ENCODE measurements around the gene ZIC2. TPM values are rescaled to one million over a fixed set of nuclear protein-coding genes. Genes with fewer than 3 reads are reported as not detected.

ZIC2 gene
- total and polyA plus RNA-seq, 2 of the 8 experiments (the other 6 are each of a cell fraction or from before 2014, with no cell fraction given) = 53.2 to 372 TPM

- Histone ChIP-seq H2BK120ac (replicated peaks; ENCODE audit: low read depth, low read length) (no peak overlapping the region), H3K14ac (ENCODE audit: insufficient read length) (no peak overlapping the region), H4K20me1 (replicated peaks in 1 of 2; ENCODE audit: control insufficient read depth in 1 of 2, insufficient read depth in 2 of 2, low read length in 2 of 2) (no peaks in the 10 kb centered on the region), H3K27ac (ENCODE audit: low read depth, low read length) (no peak overlapping the region), H3K18ac (ENCODE audit: extremely low read depth, low read length) (no peak overlapping the region), H3K4me2 (ENCODE audit: insufficient read depth in 1 of 2, low read depth in 2 of 2, low read length in 2 of 2) (no peak overlapping the region), H2BK20ac (ENCODE audit: low read length) (no peak overlapping the region), H3K79me2 (ENCODE audit: control insufficient read depth in 1 of 2, insufficient read depth in 2 of 2, low read length in 2 of 2) (no peaks in the 10 kb centered on the region), H4K5ac (ENCODE audit: insufficient read length, low read depth, low read length) (no peak overlapping the region), H4K91ac (replicated peaks; ENCODE audit: insufficient read length, low read length) (no peak overlapping the region), H3K4me1 (replicated peaks in 1 of 4; ENCODE audit: control insufficient read depth in 3 of 4, insufficient read depth in 4 of 4, low read length in 3 of 4) (peaks cover 0 to 4% (median 0%) of the 10 kb centered on the region in 4 experiments; a peak in 2 of 7 replicates), H3K23ac (ENCODE audit: insufficient read length) (no peak overlapping the region), H3K36me3 (ENCODE audit: control insufficient read depth in 2 of 4, insufficient read depth in 4 of 4, low read length in 3 of 4) (no peaks in the 10 kb centered on the region), H2AFZ (ENCODE audit: low read length) (no peak overlapping the region), H2AK5ac (ENCODE audit: low read depth, low read length) (no peak overlapping the region), H2BK15ac (ENCODE audit: low read length) (no peak overlapping the region), H3K4ac (replicated peaks; ENCODE audit: insufficient read length, low read depth, low read length) (no peak overlapping the region), H2BK5ac (ENCODE audit: low read depth, low read length) (no peak overlapping the region), H3K9ac (replicated peaks in 1 of 4; ENCODE audit: extremely low read depth in 1 of 4, low read depth in 3 of 4, low read length in 3 of 4) (no peak overlapping the region), H2BK12ac (ENCODE audit: low read depth, low read length) (no peak overlapping the region), H4K8ac (ENCODE audit: extremely low read depth, insufficient read depth, low read length) (no peak overlapping the region), H3K9me3 (ENCODE audit: insufficient read depth in 2 of 2, low read depth in 1 of 2, low read length in 1 of 2) (no peaks in the 10 kb centered on the region), H3K27me3 (replicated peaks in 1 of 4; ENCODE audit: control insufficient read depth in 3 of 4, extremely low read depth in 1 of 4, insufficient read depth in 3 of 4, low read length in 3 of 4) (no peaks in the 10 kb centered on the region), H3K4me3 (ENCODE audit: extremely low read depth in 1 of 4, insufficient read depth in 2 of 4, low read depth in 3 of 4, low read length in 4 of 4) (no peak overlapping the region), H3K23me2 (ENCODE audit: low read depth, low read length) (no peaks in the 10 kb centered on the region), H3K79me1 (ENCODE audit: low read depth, low read length) (no peaks in the 10 kb centered on the region), H3K56ac (replicated peaks; ENCODE audit: insufficient read length, low read depth, low read length) (no peak overlapping the region)
- no peak for DNase-seq (ENCODE audit: low read depth in 1 of 2, low spot score in 2 of 2)
- WGBS, 2 experiments (ENCODE audit: extremely low coverage in 1 of 2, insufficient coverage in 1 of 2, insufficient read length in 1 of 2, insufficient replicate concordance in 2 of 2, low coverage in 1 of 2, low lambda C conversion rate in 2 of 2, missing lambda C conversion rate in 1 of 2) = 95% methylated on average over 7 of the region's 7 CpGs; no CpG with 5 or more reads in 1 of the 2 experiments
- POLR2A ChIA-PET (ENCODE audit: partially characterized antibody) = interaction anchor here (1.0 to 1.1 kb wide), 2 partner anchors 9 to 12 kb away, joined by 3 to 5 read pairs; no protein-coding TSS in a partner anchor
- TF ChIP-seq TAF7 (optimal IDR thresholded peaks at IDR 0.05; ENCODE audit: borderline replicate concordance, low read depth, low read length) (no peak), MAFK (IDR thresholded peaks at IDR 0.05; ENCODE audit: low read depth, low read length) (no peak), SAP30 (IDR thresholded peaks at IDR 0.05; ENCODE audit: insufficient read depth, insufficient replicate concordance, low read length) (no peak), TCF12 (IDR thresholded peaks at IDR 0.05; ENCODE audit: low read depth, low read length) (no peak), POU5F1 (IDR thresholded peaks at IDR 0.05; ENCODE audit: low read depth, low read length) (no peak), ZNF274 (IDR thresholded peaks at IDR 0.05; ENCODE audit: borderline replicate concordance, extremely low read depth, low read length) (no peak), SIN3A (conservative IDR thresholded peaks at IDR 0.05 in 1 of 2, IDR thresholded peaks at IDR 0.05 in 1 of 2; ENCODE audit: low read depth in 1 of 2, low read length in 2 of 2) (no peak), SRF (IDR thresholded peaks at IDR 0.05; ENCODE audit: low read depth, low read length) (no peak), GABPA (IDR thresholded peaks at IDR 0.05; ENCODE audit: borderline replicate concordance, insufficient read depth, low read length) (no peak)
- CTCF ChIA-PET (ENCODE audit: partially characterized antibody) = interaction anchor here (0.7 to 1.4 kb wide), 5 partner anchors 9 to 364 kb away, joined by 3 to 6 read pairs (median 4); no protein-coding TSS in a partner anchor
- no peak for FAIRE-seq
Measured at GRCh38 chr13:99944102-99944501, 37.5 kb upstream of the ZIC2 start.
